PFSK-1 (cell line): ENCODE data around the gene EPM2AIP1.

ENCODE experiments used
- POLR2AphosphoS5 ChIP-seq: IDR thresholded peaks from 2 replicates; pipeline ENCODE4 v1.6.1; 2012; ENCODE audit warnings: low read depth, mild to moderate bottlenecking, control low read depth, low read length, moderate library complexity
- SIN3A ChIP-seq: IDR thresholded peaks from 2 replicates; pipeline ENCODE4 v1.6.1; 2012; ENCODE audit warnings: mild to moderate bottlenecking, low read length, moderate library complexity, borderline replicate concordance; ENCODE audit not compliant: insufficient read depth
- TAF1 ChIP-seq: IDR thresholded peaks from 2 replicates; pipeline ENCODE4 v1.6.1; 2012; ENCODE audit warnings: low read length, control low read depth, borderline replicate concordance; ENCODE audit not compliant: insufficient read depth
- TF ChIP-seq, protein P1 (sequence below), 2 experiments: IDR thresholded peaks; 2 replicates each; pipeline versions ENCODE4 v1.6.1 to v1.8.0; 2011 to 2012; ENCODE audit warnings: low read depth in 2 of 2, low read length in 2 of 2, control low read depth in 1 of 2, inconsistent platforms in 1 of 2, mild to moderate bottlenecking in 1 of 2, moderate library complexity in 1 of 2; ENCODE audit not compliant: insufficient read depth in 1 of 2

DNA sequence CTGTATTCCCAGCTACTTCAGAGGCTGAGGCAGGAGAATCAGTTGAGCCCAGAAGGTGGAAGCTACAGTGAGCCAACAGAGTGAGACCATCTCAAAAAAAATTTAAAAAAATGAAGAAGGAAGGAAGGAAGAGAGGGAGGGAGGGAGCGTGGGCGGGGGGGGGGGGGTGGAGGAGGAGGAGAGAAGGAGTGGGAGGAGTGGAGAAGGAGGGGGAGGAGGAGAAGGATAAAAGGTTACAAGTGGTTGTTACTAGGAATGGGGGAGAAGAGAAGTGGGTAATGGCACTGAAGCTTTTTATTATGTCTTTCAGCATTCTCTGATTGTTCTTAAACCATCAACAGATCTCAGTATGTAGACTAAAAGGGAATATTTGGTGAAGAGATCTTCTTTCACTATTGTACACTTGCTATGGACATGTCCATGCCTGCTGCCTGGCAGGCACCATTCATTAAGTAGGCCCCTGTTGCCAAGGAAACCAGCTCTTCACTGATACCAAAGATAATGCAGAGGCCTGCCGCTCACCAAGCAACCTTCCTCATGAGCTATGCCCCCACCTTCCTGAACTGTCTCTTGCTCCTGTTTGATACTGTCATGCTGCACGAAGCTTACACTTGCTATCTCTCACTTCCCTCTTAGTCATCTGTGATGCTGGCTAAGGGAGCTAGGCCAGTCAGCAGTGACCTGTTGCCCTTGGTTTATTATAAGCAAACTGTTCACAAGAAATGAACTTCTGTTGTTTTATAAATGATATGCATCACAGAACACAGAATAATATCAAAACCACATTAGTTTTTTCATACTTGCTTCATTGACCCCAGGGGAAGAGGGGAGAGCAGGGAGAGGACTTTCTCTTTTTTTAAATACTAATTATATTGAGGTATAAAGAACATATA is 23.1 kb downstream of the EPM2AIP1 start:
- TF ChIP-seq TAF1, result no peak
- no peak for TF ChIP-seq SIN3A
- TF ChIP-seq, protein P1, sequence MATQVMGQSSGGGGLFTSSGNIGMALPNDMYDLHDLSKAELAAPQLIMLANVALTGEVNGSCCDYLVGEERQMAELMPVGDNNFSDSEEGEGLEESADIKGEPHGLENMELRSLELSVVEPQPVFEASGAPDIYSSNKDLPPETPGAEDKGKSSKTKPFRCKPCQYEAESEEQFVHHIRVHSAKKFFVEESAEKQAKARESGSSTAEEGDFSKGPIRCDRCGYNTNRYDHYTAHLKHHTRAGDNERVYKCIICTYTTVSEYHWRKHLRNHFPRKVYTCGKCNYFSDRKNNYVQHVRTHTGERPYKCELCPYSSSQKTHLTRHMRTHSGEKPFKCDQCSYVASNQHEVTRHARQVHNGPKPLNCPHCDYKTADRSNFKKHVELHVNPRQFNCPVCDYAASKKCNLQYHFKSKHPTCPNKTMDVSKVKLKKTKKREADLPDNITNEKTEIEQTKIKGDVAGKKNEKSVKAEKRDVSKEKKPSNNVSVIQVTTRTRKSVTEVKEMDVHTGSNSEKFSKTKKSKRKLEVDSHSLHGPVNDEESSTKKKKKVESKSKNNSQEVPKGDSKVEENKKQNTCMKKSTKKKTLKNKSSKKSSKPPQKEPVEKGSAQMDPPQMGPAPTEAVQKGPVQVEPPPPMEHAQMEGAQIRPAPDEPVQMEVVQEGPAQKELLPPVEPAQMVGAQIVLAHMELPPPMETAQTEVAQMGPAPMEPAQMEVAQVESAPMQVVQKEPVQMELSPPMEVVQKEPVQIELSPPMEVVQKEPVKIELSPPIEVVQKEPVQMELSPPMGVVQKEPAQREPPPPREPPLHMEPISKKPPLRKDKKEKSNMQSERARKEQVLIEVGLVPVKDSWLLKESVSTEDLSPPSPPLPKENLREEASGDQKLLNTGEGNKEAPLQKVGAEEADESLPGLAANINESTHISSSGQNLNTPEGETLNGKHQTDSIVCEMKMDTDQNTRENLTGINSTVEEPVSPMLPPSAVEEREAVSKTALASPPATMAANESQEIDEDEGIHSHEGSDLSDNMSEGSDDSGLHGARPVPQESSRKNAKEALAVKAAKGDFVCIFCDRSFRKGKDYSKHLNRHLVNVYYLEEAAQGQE (IDR thresholded peaks at IDR 0.05; ENCODE audit: insufficient read depth in 1 of 2, low read depth in 2 of 2, low read length in 2 of 2), result no peak
- TF ChIP-seq POLR2AphosphoS5, result no peak
